SIG-M5 treated with dmso at 0.1 percent for 504 hours (cell line): ENCODE results near the gene MILR1.

ENCODE experiments used
- DNase-seq: peaks from one replicate; lab custom pipeline; 2025; ENCODE audit not compliant: unreplicated experiment; lab: John Stamatoyannopoulos, UW

MILR1 gene

GRCh38 chr17:64500862-64501765 is 52.2 kb downstream of the MILR1 start:
- no peak for DNase-seq

- no peak for DNase-seq
These were observed 53.1 kb downstream of the MILR1 start for GRCh38 chr17:64502021-64502420.

GRCh38 chr17:64502809-64503208 is 53.9 kb downstream of the MILR1 start:
- DNase-seq = no peak

- DNase-seq = no peak
These were observed 54.4 kb downstream of the MILR1 start for GRCh38 chr17:64503341-64503740.

- no peak for DNase-seq
These were observed 55.2 kb downstream of the MILR1 start for GRCh38 chr17:64503821-64504768.

GRCh38 chr17:64504769-64505339 is 55.9 kb downstream of the MILR1 start:
- no peak for DNase-seq

GRCh38 chr17:64505340-64506200 is 56.7 kb downstream of the MILR1 start:
- peak; percentile 87 for DNase-seq

- DNase-seq = peak; percentile 100
These were observed 57.3 kb downstream of the MILR1 start, which contains the start of gene DDX5 for GRCh38 chr17:64506201-64506575. Gene DDX5, minus strand, starts transcription at chr17:64506289. Its CDS starts 170 bp downstream, at chr17:64506119.

- peak; percentile 100 for DNase-seq
These were observed 57.9 kb downstream of the MILR1 start, which contains the start of gene CEP95 for GRCh38 chr17:64506576-64507412. Gene CEP95, plus strand, starts transcription at chr17:64506977. Its CDS starts 121 bp downstream, at chr17:64507098.

- peak; percentile 92 for DNase-seq
These were observed 58.5 kb downstream of the MILR1 start for GRCh38 chr17:64507413-64507782.

GRCh38 chr17:64508683-64509082 is 59.8 kb downstream of the MILR1 start:
- no peak for DNase-seq

GRCh38 chr17:64509179-64509578 is 60.3 kb downstream of the MILR1 start:
- no peak for DNase-seq

GRCh38 chr17:64515419-64515818 is 66.5 kb downstream of the MILR1 start:
- no peak for DNase-seq

GRCh38 chr17:64515829-64516228 is 66.9 kb downstream of the MILR1 start:
- DNase-seq = no peak
